ENCODE data around the gene ITGA11. TPM values are rescaled to one million over a fixed set of nuclear protein-coding genes. Genes with fewer than 3 reads are reported as not detected.

The ITGA11 gene
- total RNA-seq, 1 experiment from 2014 or later: not detected

DNA sequence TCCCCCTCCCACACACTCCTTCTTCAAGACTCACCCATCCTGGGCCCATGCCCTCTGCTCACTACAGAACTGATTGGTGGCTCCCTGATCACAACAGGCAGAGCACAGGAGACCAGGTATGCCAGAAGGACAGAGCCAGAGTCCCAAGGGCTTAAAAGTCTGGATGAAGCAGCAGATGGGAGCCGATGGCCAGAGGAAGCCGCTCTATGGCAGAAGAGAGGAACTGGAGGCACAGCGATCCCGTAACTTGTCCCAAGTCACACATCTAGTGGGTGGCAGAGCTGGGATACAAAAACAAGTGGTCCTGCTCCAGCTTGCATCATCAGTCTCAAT is 20.7 kb downstream of the ITGA11 start:
- Histone ChIP-seq H3K27me3 (ENCODE audit: low read length) (peaks cover 8% of the 10 kb centered on the region; the same call in 1 of the 2 replicates), H4K20me1 (ENCODE audit: low read length) (no peaks in the 10 kb centered on the region), H3F3A (ENCODE audit: low read length, unreplicated experiment) (no peaks in the 10 kb centered on the region), H3K9ac (ENCODE audit: low read length) (no peak overlapping the region), H2AFZ (ENCODE audit: low read length) (no peak overlapping the region), H3K4me1 (ENCODE audit: insufficient read depth, low read length) (no peaks in the 10 kb centered on the region), H3K4me3 (ENCODE audit: low read length) (no peak overlapping the region), H3K27ac (ENCODE audit: low read length) (no peak overlapping the region), H3K9me2 (replicated peaks; ENCODE audit: low read length) (no peaks in the 10 kb centered on the region), H3K36me3 (ENCODE audit: low read depth, low read length) (no peaks in the 10 kb centered on the region), H3K4me2 (ENCODE audit: low read length) (no peak overlapping the region), H3K79me2 (ENCODE audit: low read length) (no peaks in the 10 kb centered on the region), H3K9me3 (ENCODE audit: low read length) (no peaks in the 10 kb centered on the region)
- ChIA-PET CTCF (no interaction called here), POLR2A (ENCODE audit: unreplicated experiment) (no interaction called here)
- no peak for DNase-seq
- ATAC-seq: no peak
- intact Hi-C loops (cut with micrococcal nuclease): no loop called here
- BruUV-seq (replicated peaks): no TSS peak
- TF ChIP-seq EZH2 (IDR thresholded peaks at IDR 0.05; ENCODE audit: low read length, unreplicated experiment) (no peak), EZH2phosphoT487 (IDR thresholded peaks at IDR 0.05; ENCODE audit: borderline replicate concordance, low read length) (no peak)
- TF ChIP-seq, protein P1, sequence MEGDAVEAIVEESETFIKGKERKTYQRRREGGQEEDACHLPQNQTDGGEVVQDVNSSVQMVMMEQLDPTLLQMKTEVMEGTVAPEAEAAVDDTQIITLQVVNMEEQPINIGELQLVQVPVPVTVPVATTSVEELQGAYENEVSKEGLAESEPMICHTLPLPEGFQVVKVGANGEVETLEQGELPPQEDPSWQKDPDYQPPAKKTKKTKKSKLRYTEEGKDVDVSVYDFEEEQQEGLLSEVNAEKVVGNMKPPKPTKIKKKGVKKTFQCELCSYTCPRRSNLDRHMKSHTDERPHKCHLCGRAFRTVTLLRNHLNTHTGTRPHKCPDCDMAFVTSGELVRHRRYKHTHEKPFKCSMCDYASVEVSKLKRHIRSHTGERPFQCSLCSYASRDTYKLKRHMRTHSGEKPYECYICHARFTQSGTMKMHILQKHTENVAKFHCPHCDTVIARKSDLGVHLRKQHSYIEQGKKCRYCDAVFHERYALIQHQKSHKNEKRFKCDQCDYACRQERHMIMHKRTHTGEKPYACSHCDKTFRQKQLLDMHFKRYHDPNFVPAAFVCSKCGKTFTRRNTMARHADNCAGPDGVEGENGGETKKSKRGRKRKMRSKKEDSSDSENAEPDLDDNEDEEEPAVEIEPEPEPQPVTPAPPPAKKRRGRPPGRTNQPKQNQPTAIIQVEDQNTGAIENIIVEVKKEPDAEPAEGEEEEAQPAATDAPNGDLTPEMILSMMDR (conservative IDR thresholded peaks at IDR 0.05; ENCODE audit: low read depth, low read length): no peak

DNA sequence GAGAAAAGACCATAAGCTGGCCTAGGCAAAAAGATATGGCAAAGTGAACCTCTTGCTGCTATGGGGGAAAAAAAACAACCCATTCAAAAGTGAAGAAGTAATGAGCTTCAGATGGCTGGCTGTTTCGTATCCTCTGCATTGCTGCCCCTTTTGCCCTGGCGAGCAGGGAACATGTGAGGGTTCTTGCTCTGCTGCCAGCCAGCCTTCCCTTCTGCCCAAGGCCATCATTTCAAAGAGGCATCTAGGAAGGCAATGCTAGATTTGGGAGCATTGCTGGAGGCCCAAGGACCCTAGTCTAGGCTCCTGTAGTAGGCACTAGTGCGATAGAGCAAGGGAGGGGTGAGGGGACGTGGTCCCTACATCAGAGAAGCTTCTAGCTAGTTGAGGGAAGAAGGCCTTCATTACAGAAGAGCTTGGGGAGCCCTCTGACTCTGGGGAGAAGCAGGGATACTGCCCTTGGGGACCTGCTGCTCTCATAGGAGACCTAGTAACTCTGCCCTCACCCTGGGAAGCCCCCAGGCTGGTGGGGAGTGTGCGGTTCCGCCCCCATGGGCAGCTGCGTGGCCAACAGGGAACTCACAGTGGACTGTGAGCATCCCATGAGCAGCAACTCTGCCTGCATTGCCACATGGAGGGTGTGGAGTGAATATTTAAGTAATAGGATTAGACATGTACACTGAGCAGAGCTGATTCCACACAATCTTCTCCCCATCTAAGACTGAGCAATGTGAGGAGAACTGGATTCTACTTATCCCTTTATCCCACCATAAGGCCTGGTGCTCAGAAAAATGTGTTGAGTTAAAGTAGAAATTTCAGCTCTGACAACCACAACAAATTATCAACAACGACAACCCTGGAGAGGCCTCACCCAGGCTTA is 21.3 kb downstream of the ITGA11 start:
- Histone ChIP-seq H3K27ac (ENCODE audit: low read length) (no peak overlapping the region), H3K4me1 (ENCODE audit: insufficient read depth, low read length) (no peaks in the 10 kb centered on the region), H3K36me3 (ENCODE audit: low read depth, low read length) (no peaks in the 10 kb centered on the region), H3K27me3 (ENCODE audit: low read length) (peaks cover 8% of the 10 kb centered on the region; the same call in 1 of the 2 replicates), H3F3A (ENCODE audit: low read length, unreplicated experiment) (no peaks in the 10 kb centered on the region), H4K20me1 (ENCODE audit: low read length) (no peaks in the 10 kb centered on the region), H3K4me3 (ENCODE audit: low read length) (no peak overlapping the region), H3K4me2 (ENCODE audit: low read length) (no peak overlapping the region), H3K79me2 (ENCODE audit: low read length) (no peaks in the 10 kb centered on the region), H2AFZ (ENCODE audit: low read length) (no peak overlapping the region), H3K9ac (ENCODE audit: low read length) (no peak overlapping the region), H3K9me3 (ENCODE audit: low read length) (no peaks in the 10 kb centered on the region), H3K9me2 (replicated peaks; ENCODE audit: low read length) (no peaks in the 10 kb centered on the region)
- ATAC-seq: no peak
- no peak for TF ChIP-seq EZH2phosphoT487 (IDR thresholded peaks at IDR 0.05; ENCODE audit: borderline replicate concordance, low read length)
- no peak for TF ChIP-seq EZH2 (IDR thresholded peaks at IDR 0.05; ENCODE audit: low read length, unreplicated experiment)
- TF ChIP-seq, protein P1 (conservative IDR thresholded peaks at IDR 0.05; ENCODE audit: low read depth, low read length): no peak
- ChIA-PET CTCF (no interaction called here), POLR2A (ENCODE audit: unreplicated experiment) (no interaction called here)
- BruUV-seq (replicated peaks): no TSS peak
- intact Hi-C loops (cut with micrococcal nuclease): no loop called here
- no peak for DNase-seq

DNA sequence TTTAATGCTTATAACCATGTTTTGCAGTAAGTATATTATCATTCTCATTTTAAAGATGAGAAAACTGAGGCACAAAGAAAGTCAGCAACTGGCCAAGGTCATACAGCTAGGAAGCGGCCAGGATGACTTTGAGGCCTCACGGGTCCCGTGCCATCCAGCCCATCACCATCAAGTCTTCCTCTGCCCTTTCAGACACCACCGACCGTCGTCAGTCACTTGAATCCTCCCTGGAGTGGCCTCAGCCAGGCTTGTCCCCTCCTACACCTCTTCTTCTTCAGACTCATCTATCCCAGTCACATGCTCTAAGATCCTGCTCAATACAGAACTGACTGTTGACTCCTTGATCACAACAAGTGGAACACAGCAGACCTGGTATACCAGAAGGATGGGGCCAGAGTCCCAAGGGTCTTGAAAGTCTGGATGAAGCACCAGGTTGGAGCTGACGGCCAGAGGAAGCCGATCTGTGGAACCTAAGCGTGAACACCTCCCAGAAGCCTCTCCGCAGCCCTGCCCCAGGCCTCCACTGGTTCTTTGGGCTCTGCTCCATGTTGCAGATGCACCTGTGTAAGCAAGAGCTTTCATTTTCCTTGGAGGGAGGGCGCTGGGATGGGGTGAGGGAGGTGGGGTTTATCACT is 22.1 kb downstream of the ITGA11 start:
- Histone ChIP-seq H2AFZ (ENCODE audit: low read length) (no peak overlapping the region), H3K9me3 (ENCODE audit: low read length) (no peaks in the 10 kb centered on the region), H3K9ac (ENCODE audit: low read length) (no peak overlapping the region), H3K36me3 (ENCODE audit: low read depth, low read length) (no peaks in the 10 kb centered on the region), H4K20me1 (ENCODE audit: low read length) (no peaks in the 10 kb centered on the region), H3K4me1 (ENCODE audit: insufficient read depth, low read length) (no peaks in the 10 kb centered on the region), H3K27me3 (ENCODE audit: low read length) (peaks cover 8% of the 10 kb centered on the region; the same call in 1 of the 2 replicates), H3K79me2 (ENCODE audit: low read length) (no peaks in the 10 kb centered on the region), H3K9me2 (replicated peaks; ENCODE audit: low read length) (no peaks in the 10 kb centered on the region), H3F3A (ENCODE audit: low read length, unreplicated experiment) (no peaks in the 10 kb centered on the region), H3K27ac (ENCODE audit: low read length) (no peak overlapping the region), H3K4me3 (ENCODE audit: low read length) (no peak overlapping the region), H3K4me2 (ENCODE audit: low read length) (no peak overlapping the region)
- ATAC-seq (no peak), DNase-seq (no peak)
- intact Hi-C loops (cut with micrococcal nuclease): no loop called here
- ChIA-PET CTCF (no interaction called here), POLR2A (ENCODE audit: unreplicated experiment) (no interaction called here)
- BruUV-seq (replicated peaks): no TSS peak
- TF ChIP-seq EZH2phosphoT487 (IDR thresholded peaks at IDR 0.05; ENCODE audit: borderline replicate concordance, low read length): no peak

All from PC-3 (cell line).